Upper lobe of left lung (tissue), 6 donors: Measurements from ENCODE around the gene ZNF227. TPM values are rescaled to one million over a fixed set of nuclear protein-coding genes. Genes with fewer than 3 reads are reported as not detected.
"Not testable (repeated sequence)": the region's sequence is repeated elsewhere in the genome, so short reads cannot be mapped to it uniquely, and the experiment has no call there.

Experiments used
- ATAC-seq, 2 donors: fragments of 200-7000 bp; cut with Tn5 transposase; one replicate each; pipeline ENCODE4 v1.9.1; 2022; ENCODE audit warnings: mild to moderate bottlenecking in 2 of 2, moderate library complexity in 2 of 2; ENCODE audit not compliant: low FRiP score in 2 of 2
- DNase-seq, 2 donors: peaks; one replicate each; pipeline ENCODE4 v3.0.0-alpha.2; 2019 to 2020
- H3K27ac ChIP-seq, 4 donors: fragments of 200-600 bp; sonication (generic); one replicate each; pipeline ENCODE4 v1.5.1; 2016 to 2019
- H3K27me3 ChIP-seq, 4 donors: fragments of 200-600 bp; sonication (generic); one replicate each; pipeline ENCODE4 v1.5.1; 2017 to 2019
- H3K36me3 ChIP-seq, 4 donors: fragments of 200-600 bp; sonication (generic); one replicate each; pipeline ENCODE4 v1.5.1; 2016 to 2019
- H3K4me1 ChIP-seq, 4 donors: fragments of 200-600 bp; sonication (generic); one replicate each; pipeline ENCODE4 v1.5.1; 2018 to 2019
- H3K4me3 ChIP-seq, 4 donors: fragments of 200-600 bp; sonication (generic); one replicate each; pipeline ENCODE4 v1.5.1; 2017 to 2019; ENCODE audit warnings: mild to moderate bottlenecking in 2 of 4, moderate library complexity in 1 of 4
- H3K9me3 ChIP-seq, 4 donors: fragments of 200-600 bp; sonication (generic); one replicate each; pipeline ENCODE4 v1.5.1; 2018 to 2019
- EP300 ChIP-seq, 4 donors: sonication (generic); formaldehyde crosslinking; IDR thresholded peaks; one replicate each; pipeline ENCODE4 v1.5.1; 2017; ENCODE audit warnings: antibody characterized with exemption in 4 of 4, control low read depth in 2 of 4
- POLR2A ChIP-seq, 4 donors: fragments of 450-650 bp; IDR thresholded peaks; one replicate each; pipeline ENCODE4 v1.5.1; 2016 to 2017; ENCODE audit warnings: antibody characterized with exemption in 4 of 4, mild to moderate bottlenecking in 2 of 4
- POLR2AphosphoS5 ChIP-seq, 2 donors: sonication (generic); formaldehyde crosslinking; IDR thresholded peaks; one replicate each; pipeline ENCODE4 v1.5.1; 2017; ENCODE audit warnings: antibody characterized with exemption in 2 of 2
- WGBS, 2 donors: methylation state at CpG; one replicate each; pipeline ENCODE4 v1.1.5; 2017 to 2018; 5-methylcytosine and 5-hydroxymethylcytosine counted together
- total RNA-seq, 6 donors: library from RNA; depleted of rRNA in 4 of 6; stranded (reverse); fragments of >200 nt in 4 of 6; gene quantifications; one replicate each; pipeline versions ENCODE4 v1.1.0 to v1.2.1, GENCODE V29; 2016 to 2021
- TF ChIP-seq, protein P1 (sequence below), 6 experiments: fragments of 450-650 bp in 4 of 6; fragments of 200-600 bp in 2 of 6; sonication (generic) in 2 of 6; IDR thresholded peaks; one replicate each; pipeline ENCODE4 v1.5.1; 2016 to 2019; ENCODE audit warnings: antibody characterized with exemption in 6 of 6
- donor health status: DM: no; HTN: no; CAD: no; lungs with moderate emphysema.
- donor health status: DM: no; HTN: yes; CAD: no; lungs with severe emphysema.

Gene ZNF227
- total RNA-seq: 10 to 100 TPM in 4 of 6 donors, 1 to 10 TPM in 2; 5.3 to 23.0 (median 16.8) TPM

DNA sequence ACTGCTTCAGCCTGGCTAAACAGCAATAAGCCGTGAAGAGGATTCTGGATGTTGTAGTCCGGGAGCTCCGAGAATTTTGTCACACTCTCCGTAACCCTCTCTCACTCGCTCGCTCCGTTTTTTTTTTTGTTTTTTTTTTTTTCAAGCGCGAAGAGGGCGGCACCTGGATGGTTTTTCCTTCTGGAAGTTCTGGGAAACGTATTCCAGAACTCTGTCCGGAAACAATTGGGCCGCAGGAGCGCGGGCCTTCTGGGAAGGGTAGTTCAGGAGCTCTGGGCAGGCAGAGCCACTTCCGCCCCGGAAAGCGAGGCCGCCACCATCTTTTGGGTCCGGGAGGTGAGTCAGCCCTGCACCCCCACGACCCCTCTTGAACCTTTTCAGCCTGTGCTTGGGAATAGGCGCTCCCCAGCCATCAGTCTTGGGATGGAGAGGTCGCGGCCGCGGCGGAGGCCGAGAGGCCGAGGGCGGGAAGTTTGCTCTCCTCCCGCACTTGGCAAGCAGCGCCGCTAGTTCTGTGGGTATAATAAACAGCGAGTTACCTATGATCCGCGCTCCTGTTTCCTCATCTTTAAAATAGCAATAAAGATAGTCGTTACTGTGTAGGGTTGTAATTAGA lies at the start of gene ZNF227:
Gene ZNF227, plus strand, starts transcription at position 283 of the 616 bp plus-strand sequence. CDS start 5,261 bp downstream, outside the sequence.
- Histone ChIP-seq H3K4me3 (peak within 1 kb of the TSS; percentile 63 to 81 (median 74)), H3K27me3 (no peaks in the 10 kb centered on the region), H3K27ac (peak within 1 kb of the TSS; percentile 75 to 89 (median 87)), H3K9me3 (peaks cover 0 to 11% (median 4%) of the 10 kb centered on the region in 4 donors), H3K4me1 (peaks cover 0 to 18% (median 9%) of the 10 kb centered on the region in 4 donors), H3K36me3 (peaks cover 0 to 28% (median 15%) of the 10 kb centered on the region in 4 donors)
- DNase-seq (peak; percentile 89 to 93), ATAC-seq (peak; percentile 97 to 99)
- TF ChIP-seq POLR2AphosphoS5 (IDR thresholded peaks at IDR 0.05) (peak; percentile 81 to 83), EP300 (IDR thresholded peaks at IDR 0.05) (peak in 1 of 4 donors; percentile 40), POLR2A (IDR thresholded peaks at IDR 0.05) (peak in 2 of 4 donors; percentile 39 to 65)
- TF ChIP-seq, protein P1, sequence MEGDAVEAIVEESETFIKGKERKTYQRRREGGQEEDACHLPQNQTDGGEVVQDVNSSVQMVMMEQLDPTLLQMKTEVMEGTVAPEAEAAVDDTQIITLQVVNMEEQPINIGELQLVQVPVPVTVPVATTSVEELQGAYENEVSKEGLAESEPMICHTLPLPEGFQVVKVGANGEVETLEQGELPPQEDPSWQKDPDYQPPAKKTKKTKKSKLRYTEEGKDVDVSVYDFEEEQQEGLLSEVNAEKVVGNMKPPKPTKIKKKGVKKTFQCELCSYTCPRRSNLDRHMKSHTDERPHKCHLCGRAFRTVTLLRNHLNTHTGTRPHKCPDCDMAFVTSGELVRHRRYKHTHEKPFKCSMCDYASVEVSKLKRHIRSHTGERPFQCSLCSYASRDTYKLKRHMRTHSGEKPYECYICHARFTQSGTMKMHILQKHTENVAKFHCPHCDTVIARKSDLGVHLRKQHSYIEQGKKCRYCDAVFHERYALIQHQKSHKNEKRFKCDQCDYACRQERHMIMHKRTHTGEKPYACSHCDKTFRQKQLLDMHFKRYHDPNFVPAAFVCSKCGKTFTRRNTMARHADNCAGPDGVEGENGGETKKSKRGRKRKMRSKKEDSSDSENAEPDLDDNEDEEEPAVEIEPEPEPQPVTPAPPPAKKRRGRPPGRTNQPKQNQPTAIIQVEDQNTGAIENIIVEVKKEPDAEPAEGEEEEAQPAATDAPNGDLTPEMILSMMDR (IDR thresholded peaks at IDR 0.05): no peak
- WGBS, 2 donors: 0% methylated on average over 24 to 37 of the region's 37 CpGs

- Histone ChIP-seq H3K36me3 (peaks cover 12 to 24% (median 16%) of the 10 kb centered on the region in 4 donors), H3K4me3 (no peak overlapping the region), H3K27ac (no peak overlapping the region), H3K4me1 (peaks cover 0 to 21% (median 9%) of the 10 kb centered on the region in 4 donors), H3K9me3 (peaks cover 24 to 84% (median 60%) of the 10 kb centered on the region in 4 donors), H3K27me3 (no peaks in the 10 kb centered on the region)
- WGBS, 2 donors: 92 to 96% methylated on average over 2 of the region's 2 CpGs
- DNase-seq (no peak), ATAC-seq (no peak)
- TF ChIP-seq, protein P1 (IDR thresholded peaks at IDR 0.05): no peak
- TF ChIP-seq POLR2A (IDR thresholded peaks at IDR 0.05) (no peak), EP300 (IDR thresholded peaks at IDR 0.05) (no peak), POLR2AphosphoS5 (IDR thresholded peaks at IDR 0.05) (no peak)
Observed at GRCh38 chr19:44163789-44164188, 48.5 kb upstream of the ZNF227 start.

- peaks cover 0 to 21% (median 9%) of the 10 kb centered on the region in 4 donors for H3K4me1 ChIP-seq
- H3K27ac ChIP-seq: peak overlapping the region; percentile 78 to 89 (median 84)
- DNase-seq (no peak), ATAC-seq (no peak)
- 61 to 70% methylated on average over 3 of the region's 3 CpGs for WGBS, 2 donors
- peaks cover 13 to 29% (median 18%) of the 10 kb centered on the region in 4 donors for H3K36me3 ChIP-seq
- TF ChIP-seq POLR2A (IDR thresholded peaks at IDR 0.05) (no peak), EP300 (IDR thresholded peaks at IDR 0.05) (no peak), POLR2AphosphoS5 (IDR thresholded peaks at IDR 0.05) (no peak)
- TF ChIP-seq, protein P1 (IDR thresholded peaks at IDR 0.05): no peak
- no peaks in the 10 kb centered on the region for H3K27me3 ChIP-seq
- H3K9me3 ChIP-seq: peaks cover 23 to 79% (median 59%) of the 10 kb centered on the region in 4 donors
- H3K4me3 ChIP-seq: peak overlapping the region in 3 of 4 donors; percentile 79 to 83 (median 80)
Observed at GRCh38 chr19:44164327-44164672, 48.0 kb upstream of the ZNF227 start.

GRCh38 chr19:44164673-44165512 lies 47.4 kb upstream of the ZNF227 start, which contains the start of gene ZNF226:
ZNF226 (plus strand) TSS chr19:44165100; CDS start chr19:44170081, 4,981 bp downstream.
- H3K27ac ChIP-seq: peak within 1 kb of the TSS; percentile 78 to 89 (median 84)
- H3K27me3 ChIP-seq: no peaks in the 10 kb centered on the region
- H3K4me1 ChIP-seq: peaks cover 0 to 21% (median 9%) of the 10 kb centered on the region in 4 donors
- peaks cover 14 to 35% (median 22%) of the 10 kb centered on the region in 4 donors for H3K36me3 ChIP-seq
- H3K9me3 ChIP-seq: peaks cover 23 to 78% (median 59%) of the 10 kb centered on the region in 4 donors
- peak in 1 of 2 donors; percentile 97 for DNase-seq
- TF ChIP-seq POLR2AphosphoS5 (IDR thresholded peaks at IDR 0.05) (peak; percentile 87 to 91), POLR2A (IDR thresholded peaks at IDR 0.05) (peak in 2 of 4 donors; percentile 9 to 52), EP300 (IDR thresholded peaks at IDR 0.05) (no peak)
- TF ChIP-seq, protein P1 (IDR thresholded peaks at IDR 0.05): no peak
- peak within 1 kb of the TSS; percentile 53 to 83 (median 80) for H3K4me3 ChIP-seq
- 1% methylated on average over 32 of the region's 32 CpGs for whole genome bisulfite sequencing, 2 donors
- ATAC-seq: peak; percentile 99 to 100

GRCh38 chr19:44170660-44171059 lies 41.7 kb upstream of the ZNF227 start:
- not testable (repeated sequence) for H3K4me3 ChIP-seq, ATAC-seq, H3K27ac ChIP-seq, H3K27me3 ChIP-seq, DNase-seq
- Histone ChIP-seq H3K36me3 (peaks cover 69 to 93% (median 79%) of the 10 kb centered on the region in 4 donors), H3K9me3 (peaks cover 62 to 86% (median 83%) of the 10 kb centered on the region in 4 donors), H3K4me1 (peaks cover 0 to 13% (median 7%) of the 10 kb centered on the region in 4 donors)
- WGBS, 2 donors: 94 to 97% methylated on average over 6 of the region's 6 CpGs
